Lung (tissue), 12 donors: ENCODE data around the gene FBXO30. TPM values are rescaled to one million over a fixed set of nuclear protein-coding genes. Genes with fewer than 3 reads are reported as not detected.

Source experiments
- ATAC-seq: fragments of 200-7000 bp; cut with Tn5 transposase; one replicate; pipeline ENCODE4 v1.9.1; 2020; ENCODE audit warnings: moderate number of reproducible peaks; ENCODE audit not compliant: insufficient read depth, low FRiP score
- DNase-seq, 3 donors: peaks; one replicate each; pipeline ENCODE4 v3.0.0-alpha.2; 2013 to 2017
- H3K27ac ChIP-seq, 2 donors: one replicate each; pipeline ENCODE4 v1.5.1; 2013; ENCODE audit warnings: mild to moderate bottlenecking in 2 of 2, moderate library complexity in 2 of 2, control low read depth in 1 of 2, inconsistent platforms in 1 of 2, low read depth in 1 of 2, low read length in 1 of 2
- H3K27me3 ChIP-seq, 3 donors: one replicate each; pipeline ENCODE4 v1.5.1; 2013; ENCODE audit warnings: low read length in 2 of 3; ENCODE audit not compliant: control insufficient read depth in 3 of 3, insufficient read depth in 3 of 3
- H3K36me3 ChIP-seq, 4 donors: one replicate each; pipeline ENCODE4 v1.5.1; 2013; ENCODE audit warnings: low read length in 4 of 4, mild to moderate bottlenecking in 1 of 4, moderate library complexity in 1 of 4; ENCODE audit not compliant: control insufficient read depth in 4 of 4, insufficient read depth in 4 of 4
- H3K4me1 ChIP-seq, 5 donors: one replicate each; pipeline ENCODE4 v1.5.1; 2013; ENCODE audit warnings: low read length in 5 of 5, mild to moderate bottlenecking in 2 of 5, moderate library complexity in 1 of 5; ENCODE audit not compliant: control insufficient read depth in 5 of 5, insufficient read depth in 5 of 5
- H3K4me3 ChIP-seq: one replicate; pipeline ENCODE4 v1.5.1; 2013; ENCODE audit warnings: mild to moderate bottlenecking, control low read depth, moderate library complexity
- H3K9ac ChIP-seq, 2 donors: one replicate each; pipeline ENCODE4 v1.5.1; 2013; ENCODE audit warnings: low read length in 2 of 2, control low read depth in 1 of 2; ENCODE audit not compliant: insufficient read depth in 1 of 2
- H3K9me3 ChIP-seq, 4 donors: one replicate each; pipeline ENCODE4 v1.5.1; 2013; ENCODE audit warnings: low read length in 3 of 4, mild to moderate bottlenecking in 1 of 4, moderate library complexity in 1 of 4; ENCODE audit not compliant: control insufficient read depth in 4 of 4, insufficient read depth in 3 of 4
- CTCF ChIP-seq: IDR thresholded peaks from 2 replicates; pipeline ENCODE4 v1.5.1; 2012; ENCODE audit warnings: mild to moderate bottlenecking; ENCODE audit errors: control extremely low read depth, extremely low read depth
- WGBS, 2 donors: extraction: QIAGEN DNeasy Blood & Tissue Kit; methylation state at CpG; one replicate each; pipeline ENCODE4 v1.1.7; 2013; 5-methylcytosine and 5-hydroxymethylcytosine counted together
- polyA plus RNA-seq, 2 donors: library from polyadenylated mRNA; stranded (reverse); fragments of 200-250 nt; gene quantifications; one replicate each; pipeline ENCODE4 v1.2.1, GENCODE V29; 2013
- total RNA-seq, 2 donors: library from RNA; depleted of rRNA in 1 of 2; stranded (reverse); fragments of >200 nt in 1 of 2; gene quantifications; one replicate each; pipeline ENCODE4 v1.2.1, GENCODE V29; 2014 to 2021
- donor health status: control.
- donor health status: control.
- donor health status: Bipolar disorder and iron deficiency.
- donor health status: healthy.
- donor health status: DM: yes; HTN: yes; CAD: no.

Gene FBXO30
- total and polyA plus RNA-seq, 4 donors: 3.9 to 16.1 (median 5.6) TPM

- no peak overlapping the region for H3K27ac ChIP-seq
- H3K36me3 ChIP-seq: no peaks in the 10 kb centered on the region
- peaks cover 0 to 4% (median 0%) of the 10 kb centered on the region in 5 donors for H3K4me1 ChIP-seq
- ATAC-seq: no peak
- H3K27me3 ChIP-seq: no peaks in the 10 kb centered on the region
- H3K4me3 ChIP-seq: no peak overlapping the region
- no peak for DNase-seq
- WGBS, 2 donors: 49 to 70% methylated on average over 2 of the region's 2 CpGs
- no peaks in the 10 kb centered on the region for H3K9me3 ChIP-seq
- no peak overlapping the region for H3K9ac ChIP-seq
- no peak for TF ChIP-seq CTCF
Observed at GRCh38 chr6:145752638-145753037, 62.0 kb downstream of the FBXO30 start.

GRCh38 chr6:145749632-145750031 lies 65.0 kb downstream of the FBXO30 start:
- no peak for ATAC-seq
- WGBS, 2 donors: 43 to 57% methylated on average over 1 of the region's 1 CpG
- no peak overlapping the region for H3K27ac ChIP-seq
- H3K4me3 ChIP-seq: no peak overlapping the region
- H3K4me1 ChIP-seq: peaks cover 0 to 2% (median 0%) of the 10 kb centered on the region in 5 donors
- H3K27me3 ChIP-seq: no peaks in the 10 kb centered on the region
- no peak overlapping the region for H3K9ac ChIP-seq
- no peak for TF ChIP-seq CTCF
- no peaks in the 10 kb centered on the region for H3K9me3 ChIP-seq
- DNase-seq: no peak
- no peaks in the 10 kb centered on the region for H3K36me3 ChIP-seq

GRCh38 chr6:145745861-145746260 lies 68.7 kb downstream of the FBXO30 start:
- ATAC-seq (no peak), DNase-seq (no peak)
- Histone ChIP-seq H3K36me3 (no peaks in the 10 kb centered on the region), H3K27me3 (no peaks in the 10 kb centered on the region), H3K9ac (no peak overlapping the region), H3K4me1 (peaks cover 0 to 2% (median 0%) of the 10 kb centered on the region in 5 donors), H3K9me3 (no peaks in the 10 kb centered on the region), H3K27ac (no peak overlapping the region), H3K4me3 (no peak overlapping the region)
- TF ChIP-seq CTCF: no peak
- 97 to 100% methylated on average over 1 of the region's 1 CpG for WGBS, 2 donors

DNA sequence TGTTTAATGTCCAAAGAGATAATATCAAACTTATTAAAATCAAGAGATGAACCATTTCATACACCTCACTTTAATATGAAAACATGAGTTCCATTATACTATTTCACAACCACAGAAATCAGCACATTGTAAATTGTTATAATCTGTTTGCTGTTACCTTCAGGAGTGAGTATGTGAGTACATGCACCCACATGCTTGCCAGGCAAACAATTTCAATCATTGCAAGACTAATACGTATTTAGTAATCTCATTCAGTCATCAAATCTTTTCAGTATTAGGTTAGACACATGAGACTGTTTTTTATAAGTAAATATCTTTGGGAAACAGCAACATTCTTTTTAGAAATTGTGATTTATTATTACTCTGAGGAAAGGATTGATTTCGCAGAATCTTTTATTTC lies 70.0 kb downstream of the FBXO30 start:
- Histone ChIP-seq H3K4me1 (peaks cover 0 to under 1% (median 0%) of the 10 kb centered on the region in 5 donors), H3K27me3 (no peaks in the 10 kb centered on the region), H3K9ac (no peak overlapping the region), H3K4me3 (no peak overlapping the region), H3K27ac (no peak overlapping the region), H3K9me3 (no peaks in the 10 kb centered on the region), H3K36me3 (no peaks in the 10 kb centered on the region)
- WGBS, 2 donors: 88 to 90% methylated on average over 2 of the region's 2 CpGs
- no peak for TF ChIP-seq CTCF
- ATAC-seq (no peak), DNase-seq (no peak)
